ENCODE data around the gene ARMH2.
A peak's percentile ranks its signal among the peaks of the same experiment; 100 is the strongest.

ARMH2 gene

GRCh38 chr6:24825130-24825630 lies 26.5 kb upstream of the ARMH2 start:
- TF ChIP-seq POU6F1 (CRISPR knock-in tag; IDR thresholded peaks at IDR 0.05; ENCODE audit: borderline replicate concordance, low read depth) (no peak), RARB (CRISPR knock-in tag; IDR thresholded peaks at IDR 0.05) (no peak), TSHZ2 (CRISPR knock-in tag; IDR thresholded peaks at IDR 0.05) (no peak), ZFP30 (CRISPR knock-in tag; IDR thresholded peaks at IDR 0.05) (no peak), ISL1 (CRISPR knock-in tag; IDR thresholded peaks at IDR 0.05) (no peak), ESRRG (CRISPR knock-in tag; IDR thresholded peaks at IDR 0.05) (no peak), OSR1 (CRISPR knock-in tag; IDR thresholded peaks at IDR 0.05) (no peak), ARNTL (CRISPR knock-in tag; IDR thresholded peaks at IDR 0.05; ENCODE audit: borderline replicate concordance, low read depth) (no peak), CSRNP3 (CRISPR knock-in tag; IDR thresholded peaks at IDR 0.05) (no peak), TCF4 (CRISPR knock-in tag; IDR thresholded peaks at IDR 0.05; ENCODE audit: borderline replicate concordance) (no peak), ZNF8 (CRISPR knock-in tag; IDR thresholded peaks at IDR 0.05) (no peak), ZC3H10 (CRISPR knock-in tag; IDR thresholded peaks at IDR 0.05) (no peak), TOX (CRISPR knock-in tag; IDR thresholded peaks at IDR 0.05; ENCODE audit: borderline replicate concordance) (no peak), PATZ1 (CRISPR knock-in tag; IDR thresholded peaks at IDR 0.05; ENCODE audit: borderline replicate concordance) (no peak), GLIS3 (CRISPR knock-in tag; IDR thresholded peaks at IDR 0.05) (no peak), CREB5 (CRISPR knock-in tag; IDR thresholded peaks at IDR 0.05; ENCODE audit: low read depth) (no peak), BACH2 (CRISPR knock-in tag; IDR thresholded peaks at IDR 0.05; ENCODE audit: borderline replicate concordance) (no peak), ZNF70 (CRISPR knock-in tag; IDR thresholded peaks at IDR 0.05) (no peak), PPARA (CRISPR knock-in tag; IDR thresholded peaks at IDR 0.05; ENCODE audit: borderline replicate concordance) (no peak), ZNF565 (CRISPR knock-in tag; conservative IDR thresholded peaks at IDR 0.05; ENCODE audit: low read depth) (no peak)

DNA sequence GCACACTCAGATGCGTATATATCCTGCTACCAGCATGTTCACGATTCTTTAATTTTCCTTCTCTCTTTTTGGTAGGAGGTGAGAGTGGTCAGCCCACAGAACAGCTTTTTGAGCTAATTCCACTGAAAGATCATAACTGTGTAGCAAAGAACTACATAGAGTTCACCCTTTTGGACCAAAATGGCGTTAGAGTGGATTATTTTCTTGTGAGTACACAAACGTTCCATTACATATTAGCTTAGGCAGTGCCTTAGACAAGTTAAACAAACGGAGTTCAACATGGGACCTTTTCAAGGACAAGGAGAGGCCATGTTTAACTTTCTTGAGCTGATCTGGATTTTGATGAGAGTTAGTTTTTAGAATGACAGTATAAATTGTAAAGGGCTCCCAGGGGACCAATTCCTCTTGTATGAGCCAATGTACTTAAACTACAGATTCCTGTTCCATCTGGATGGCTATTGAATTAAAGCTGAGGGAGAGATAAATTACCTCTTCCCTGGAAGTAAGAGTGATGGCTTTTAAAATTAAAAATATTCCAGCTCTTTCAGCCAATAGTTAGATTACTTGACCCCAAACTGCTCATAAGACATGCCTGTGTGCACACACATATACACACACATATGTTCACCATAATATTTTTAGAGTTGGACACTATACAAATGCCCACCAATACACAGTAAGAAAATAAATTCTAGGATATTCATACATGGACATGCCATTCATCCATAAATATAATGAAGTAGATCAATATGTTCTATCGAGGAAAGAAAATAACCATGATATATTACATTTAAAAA lies 25.6 kb upstream of the ARMH2 start:
- no peak for TF ChIP-seq TSHZ2 (CRISPR knock-in tag; IDR thresholded peaks at IDR 0.05)
- TF ChIP-seq ISL1 (CRISPR knock-in tag; IDR thresholded peaks at IDR 0.05), result peak; percentile 62

More at GRCh38 chr6:24825130-24825630, 26.5 kb upstream of the ARMH2 start:
- ATAC-seq, result no peak

More for the DNA sequence above, 25.6 kb upstream of the ARMH2 start:
- ATAC-seq, result no peak

All from SK-N-SH treated with all-trans-retinoic acid at 6 μM for 48 hours (cell line).